NT2/D1 (cell line): Measurements from ENCODE around the gene TNS2.

ENCODE experiments used
- SUZ12 ChIP-seq: IDR thresholded peaks from 2 replicates; pipeline ENCODE4 v1.6.1; 2011; ENCODE audit not compliant: insufficient read length, insufficient read depth; ENCODE audit errors: extremely low read depth
- ZNF274 ChIP-seq: IDR thresholded peaks from 2 replicates; pipeline ENCODE4 v1.6.1; 2011; ENCODE audit warnings: mild to moderate bottlenecking, low read depth, low read length

DNA sequence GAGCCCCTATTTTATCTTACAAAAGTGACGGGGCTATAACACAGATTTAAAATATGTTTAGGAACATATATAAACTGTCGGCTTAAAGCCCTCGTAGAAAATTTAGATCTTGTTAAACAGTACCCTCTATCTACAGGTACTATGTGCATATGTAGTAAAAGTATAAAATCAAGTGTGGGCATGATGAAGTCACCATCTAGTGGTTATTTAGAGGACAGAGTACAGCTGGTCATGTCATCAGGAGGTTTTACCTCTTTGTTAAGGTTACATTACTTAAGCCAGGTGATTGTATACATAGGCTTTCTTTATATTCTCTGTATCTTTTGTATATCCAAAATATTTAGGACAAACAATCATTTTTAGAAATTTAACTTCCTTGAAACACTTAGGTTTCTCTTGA, 18.2 kb upstream of the TNS2 start:
- TF ChIP-seq ZNF274 (no peak), SUZ12 (no peak)
